Amniotic stem cell (primary cell): ENCODE results near the gene REEP6.
A peak's percentile ranks its signal among the peaks of the same experiment; 100 is the strongest.
"Not testable (repeated sequence)": the region's sequence is repeated elsewhere in the genome, so short reads cannot be mapped to it uniquely, and the experiment has no call there.

ENCODE experiments used
- DNase-seq: peaks from one replicate; lab custom pipeline; 2025; lab: John Stamatoyannopoulos, UW

REEP6 gene

DNA sequence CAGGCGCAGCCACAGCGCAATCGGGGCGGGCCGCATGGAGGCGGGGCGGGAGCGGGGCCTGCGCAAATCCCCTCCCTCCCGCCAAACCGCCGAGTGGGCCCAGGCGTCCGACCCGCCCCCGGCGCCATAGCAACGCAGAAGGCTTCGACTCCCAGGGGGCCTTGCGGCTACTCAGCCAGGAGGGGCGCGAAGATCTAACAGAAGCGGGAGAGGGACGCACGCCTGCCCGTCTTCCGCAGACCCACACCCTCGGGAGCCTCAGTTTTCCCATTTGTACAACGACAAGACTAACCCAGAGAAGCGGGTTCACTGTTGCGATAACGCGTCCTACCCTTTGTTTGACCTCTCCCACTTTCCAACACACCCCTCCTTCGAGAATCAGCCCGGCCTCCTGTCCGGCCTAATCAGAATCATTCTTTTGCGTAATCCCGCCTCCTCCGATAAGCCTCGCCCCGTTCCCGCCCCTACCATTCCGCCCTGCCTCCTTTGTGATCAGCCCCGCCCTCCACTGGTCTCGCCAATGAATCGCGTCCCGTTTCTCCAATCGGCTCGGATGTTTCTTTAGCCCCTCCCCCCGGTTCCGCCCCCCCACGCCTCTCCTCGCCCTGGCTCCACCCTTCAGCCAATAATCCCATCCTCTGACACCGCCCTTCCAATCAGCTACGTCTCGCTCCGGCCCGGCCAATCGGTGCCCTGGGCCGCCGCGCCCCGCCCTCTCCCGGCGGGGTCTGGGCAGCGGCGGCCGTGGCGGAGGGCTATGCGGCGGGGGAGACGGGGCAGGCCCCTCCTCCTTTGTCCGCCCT, 469 bp upstream of the REEP6 start, which contains the start of gene PCSK4:
Gene PCSK4, minus strand, starts transcription at position 40 of the 803 bp plus-strand sequence. Its CDS starts 4 bp downstream, at position 36.
- peak; percentile 97 for DNase-seq

GRCh38 chr19:1491849-1492170, 829 bp downstream of the REEP6 start:
- no peak for DNase-seq

GRCh38 chr19:1492474-1493006, 1.6 kb downstream of the REEP6 start:
- no peak for DNase-seq

DNA sequence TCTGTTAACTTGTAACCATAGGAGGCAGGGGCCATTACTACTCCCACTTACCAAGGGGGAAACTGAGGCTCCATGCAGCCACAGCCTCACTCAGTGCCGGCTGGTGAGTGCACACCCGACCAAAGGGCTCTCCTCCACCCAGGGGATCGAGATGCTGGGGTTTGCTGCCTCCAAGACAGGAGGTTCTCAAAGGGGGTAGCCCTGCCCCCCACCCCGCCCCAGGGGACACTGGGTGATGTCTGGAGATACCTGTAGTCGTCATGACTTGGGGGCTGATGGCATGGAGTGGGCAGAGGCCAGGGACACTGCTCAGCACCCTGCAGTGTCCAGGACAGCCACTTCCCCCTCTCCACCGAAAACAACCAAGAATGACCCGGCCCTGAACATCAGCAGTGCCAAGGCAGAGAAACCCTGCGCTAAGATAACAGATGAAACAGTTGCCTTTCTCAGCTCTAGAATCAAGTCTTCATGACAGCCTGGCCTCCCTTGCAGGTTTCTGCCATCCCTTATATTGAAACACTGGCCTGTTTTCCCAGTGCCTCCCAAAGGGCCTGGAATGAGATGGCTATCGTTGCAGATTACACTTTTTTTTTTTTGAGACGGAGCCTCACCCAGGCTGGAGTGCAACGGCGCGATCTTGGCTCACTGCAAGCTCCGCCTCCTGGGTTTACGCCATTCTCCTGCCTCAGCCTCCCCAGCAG, 3.3 kb downstream of the REEP6 start:
- DNase-seq, result no peak

- DNase-seq, result no peak
Measured at GRCh38 chr19:1495051-1495798, 4.2 kb downstream of the REEP6 start.

DNA sequence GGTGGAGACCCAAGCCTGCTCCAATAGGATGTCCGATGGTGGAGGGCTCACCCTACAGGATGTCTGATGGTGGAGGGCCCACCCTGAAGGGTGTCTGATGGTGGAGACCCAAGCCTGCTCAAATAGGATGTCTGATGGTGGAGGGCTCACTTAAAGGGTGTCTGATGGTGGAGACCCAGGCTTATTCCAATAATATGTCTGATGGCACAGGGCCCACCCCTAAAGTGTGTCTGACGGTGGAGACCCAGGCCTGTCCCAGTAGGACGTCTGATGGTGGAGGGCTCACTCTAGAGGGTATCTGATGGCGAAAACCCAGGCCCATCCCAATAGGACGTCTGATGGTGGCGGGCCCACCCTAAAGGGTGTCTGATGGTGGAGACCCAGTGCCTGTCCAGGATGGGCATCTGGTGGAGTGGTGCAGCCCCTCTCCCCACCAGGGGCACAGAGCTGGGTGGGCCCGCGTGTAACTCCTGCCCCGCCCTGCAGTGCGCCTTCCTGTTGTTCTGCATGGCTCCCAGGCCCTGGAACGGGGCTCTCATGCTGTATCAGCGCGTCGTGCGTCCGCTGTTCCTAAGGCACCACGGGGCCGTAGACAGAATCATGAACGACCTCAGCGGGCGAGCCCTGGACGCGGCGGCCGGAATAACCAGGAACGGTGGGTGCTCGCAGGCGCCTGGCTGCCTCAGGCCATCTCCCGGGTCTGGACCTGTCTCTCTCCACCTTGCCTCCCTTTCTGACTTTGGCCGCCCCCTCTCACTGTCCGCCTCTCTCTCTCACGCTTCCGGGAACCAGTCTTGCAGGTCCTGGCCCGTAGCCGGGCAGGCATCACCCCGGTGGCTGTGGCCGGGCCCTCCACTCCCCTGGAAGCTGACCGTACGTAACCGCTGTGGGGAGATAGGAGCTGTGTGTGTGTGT, 5.1 kb downstream of the REEP6 start:
- no peak for DNase-seq

- no peak for DNase-seq
Measured at GRCh38 chr19:1496714-1497577, 6.0 kb downstream of the REEP6 start.

GRCh38 chr19:1497578-1498235, 6.7 kb downstream of the REEP6 start:
- DNase-seq, result no peak

DNA sequence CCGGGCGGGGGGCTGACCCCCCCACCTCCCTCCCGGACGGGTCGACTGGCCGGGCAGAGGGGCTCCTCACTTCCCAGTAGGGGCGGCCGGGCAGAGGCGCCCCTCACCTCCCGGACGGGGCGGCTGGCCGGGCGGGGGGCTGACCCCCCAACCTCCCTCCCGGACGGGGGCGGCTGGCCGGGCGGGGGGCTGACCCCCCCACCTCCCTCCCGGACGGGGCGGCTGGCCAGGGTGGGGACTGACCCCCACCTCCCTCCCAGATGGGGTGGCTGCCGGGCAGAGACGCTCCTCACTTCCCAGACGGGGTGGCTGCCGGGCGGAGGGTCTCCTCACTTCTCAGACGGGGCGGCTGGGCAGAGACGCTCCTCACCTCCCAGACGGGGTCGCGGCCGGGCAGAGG, 8.2 kb downstream of the REEP6 start:
- DNase-seq, result not testable (repeated sequence)

- no peak for DNase-seq
Measured at GRCh38 chr19:1501200-1501595, 10.2 kb downstream of the REEP6 start.

DNA sequence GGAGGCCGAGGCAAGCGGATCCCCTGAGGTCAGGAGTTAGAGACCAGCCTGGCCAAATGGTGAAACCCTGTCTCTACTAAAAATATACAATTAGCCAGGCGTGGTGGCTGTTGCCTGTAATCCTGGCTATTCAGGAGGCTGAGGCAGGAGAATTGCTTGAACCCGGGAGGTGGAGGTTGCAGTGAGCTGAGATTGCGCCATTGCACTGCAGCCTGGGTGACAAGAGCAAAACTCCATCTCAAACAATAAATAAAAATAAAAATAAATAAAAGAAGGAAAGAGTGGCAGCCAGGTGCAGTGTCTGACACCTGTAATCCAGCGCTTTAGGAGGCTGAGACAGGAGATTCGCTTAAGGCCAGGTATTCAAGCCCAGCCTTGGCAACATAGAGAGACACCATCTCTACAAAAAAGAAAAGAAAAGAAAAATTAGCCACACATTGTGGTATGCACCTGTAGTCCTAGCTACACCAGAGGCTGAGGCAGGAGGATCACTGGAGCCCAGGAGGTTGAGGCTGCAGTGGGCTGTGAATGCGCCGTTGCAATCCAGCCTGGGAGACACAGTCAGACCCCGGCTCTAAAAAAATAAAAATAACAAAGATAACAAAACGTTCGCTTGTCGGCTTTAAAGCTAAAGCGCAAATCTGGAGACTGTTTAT, 11.6 kb downstream of the REEP6 start:
- DNase-seq, result no peak

DNA sequence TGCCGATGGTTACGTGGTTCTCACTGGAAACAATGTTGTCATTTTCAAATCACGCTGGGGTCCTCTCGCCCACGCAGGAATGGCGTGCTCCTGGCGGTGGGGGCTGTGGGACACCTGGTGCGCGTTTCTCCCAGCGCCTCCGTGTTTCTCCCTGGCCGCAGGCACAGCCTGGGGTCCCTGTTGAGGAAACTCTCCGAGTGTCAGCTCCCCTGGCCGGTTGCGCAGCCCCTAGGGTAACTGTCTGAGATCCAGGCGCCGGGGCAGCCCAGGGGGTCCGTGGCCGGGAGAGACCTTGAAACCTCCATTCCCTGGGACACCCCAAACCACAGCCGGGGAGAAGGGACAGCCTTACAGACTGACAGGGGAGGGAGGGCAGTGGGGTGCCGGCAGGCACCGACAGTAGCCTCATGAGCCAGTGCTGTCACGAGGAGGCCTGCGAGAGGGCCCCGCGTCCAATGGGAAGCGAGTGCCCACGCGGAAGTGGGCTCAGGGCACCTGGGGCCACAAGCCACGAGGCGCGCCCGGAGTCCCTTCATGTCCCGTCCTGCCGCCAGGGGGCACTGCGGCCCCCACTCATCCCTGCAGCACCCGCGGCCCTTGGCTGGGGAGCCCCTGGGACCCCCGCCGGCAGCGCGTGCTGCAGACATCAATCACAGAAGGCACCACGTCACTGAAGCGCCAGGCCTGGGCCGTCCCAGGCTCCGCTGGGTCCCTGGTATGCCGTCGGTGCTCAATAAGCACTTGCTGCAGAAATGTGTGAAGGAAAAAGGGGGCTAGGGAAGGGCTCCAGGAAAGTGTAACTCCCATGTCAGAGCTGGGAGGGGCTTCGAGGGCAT, 12.3 kb downstream of the REEP6 start:
- no peak for DNase-seq

GRCh38 chr19:1503925-1504773, 13.2 kb downstream of the REEP6 start:
- no peak for DNase-seq

DNA sequence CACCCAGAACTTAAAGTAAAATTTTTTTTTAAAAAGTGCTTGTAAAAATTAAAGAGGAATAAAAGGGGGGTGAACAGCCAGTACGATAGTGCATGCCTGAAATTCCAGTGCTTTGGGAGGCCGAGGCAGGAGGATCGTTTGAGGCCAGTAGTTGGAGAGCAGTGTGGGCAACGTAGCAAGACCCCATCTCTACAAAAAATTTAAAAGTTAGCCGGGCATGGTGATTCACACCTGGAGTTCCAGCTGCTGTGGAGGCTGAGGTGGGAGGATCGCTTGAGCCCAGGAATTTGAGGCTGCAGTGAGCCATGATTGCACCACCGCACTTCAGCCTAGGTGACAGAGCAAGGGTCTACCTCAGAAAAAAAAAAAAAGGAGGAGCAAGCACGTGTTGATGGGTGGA, 14.0 kb downstream of the REEP6 start:
- DNase-seq, result no peak

DNA sequence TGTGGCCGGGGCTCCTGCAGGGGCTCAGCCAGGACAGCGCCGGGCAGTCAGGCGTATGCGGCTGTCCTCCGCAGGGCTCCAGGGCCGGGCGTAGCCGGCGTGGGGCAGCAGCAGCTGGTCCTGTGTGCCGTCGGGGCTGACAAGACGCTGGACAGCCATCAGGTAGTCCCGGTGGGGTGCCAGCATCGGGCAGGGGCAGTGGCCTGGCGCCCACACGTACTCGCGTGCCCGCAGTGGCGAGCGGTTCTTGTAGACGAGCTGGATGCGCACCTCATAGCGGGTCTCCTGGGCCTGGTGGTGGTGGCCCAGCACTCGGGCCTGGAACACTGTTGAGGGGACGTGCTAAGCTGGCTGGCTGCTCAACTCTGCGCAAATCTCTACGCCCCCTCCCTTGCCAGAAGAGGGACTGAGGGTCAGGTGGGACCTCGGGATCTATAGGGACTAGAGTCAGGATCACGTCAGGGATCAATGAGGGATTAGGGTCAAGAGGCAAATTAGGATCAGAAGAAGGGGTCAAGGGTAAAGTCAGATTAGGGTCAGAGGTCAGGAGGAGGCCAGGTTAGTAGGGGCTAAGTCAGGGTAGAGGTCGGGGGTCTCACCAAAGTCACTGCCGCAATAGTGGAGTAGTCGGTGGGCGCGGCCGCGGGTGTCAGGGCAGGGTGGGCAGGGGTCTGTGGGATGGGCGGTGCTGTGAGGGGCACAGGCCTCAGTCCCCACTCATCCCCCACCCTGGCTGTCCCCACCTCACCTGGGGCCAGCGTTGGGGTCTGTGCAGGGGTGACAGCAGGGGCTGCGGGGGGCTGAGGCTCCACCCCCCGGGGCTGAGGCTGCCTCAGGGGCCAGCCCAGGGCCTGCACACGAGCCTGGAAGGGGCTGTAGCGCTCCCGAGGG, 15.3 kb downstream of the REEP6 start:
- no peak for DNase-seq

- no peak for DNase-seq
Measured at GRCh38 chr19:1507192-1507660, 16.2 kb downstream of the REEP6 start.
